GDM1 (cell line): Measurements from ENCODE around the gene SEMA6B.

Source experiments
- DNase-seq: peaks from one replicate; lab custom pipeline; 2025; lab: John Stamatoyannopoulos, UW

The SEMA6B gene

DNA sequence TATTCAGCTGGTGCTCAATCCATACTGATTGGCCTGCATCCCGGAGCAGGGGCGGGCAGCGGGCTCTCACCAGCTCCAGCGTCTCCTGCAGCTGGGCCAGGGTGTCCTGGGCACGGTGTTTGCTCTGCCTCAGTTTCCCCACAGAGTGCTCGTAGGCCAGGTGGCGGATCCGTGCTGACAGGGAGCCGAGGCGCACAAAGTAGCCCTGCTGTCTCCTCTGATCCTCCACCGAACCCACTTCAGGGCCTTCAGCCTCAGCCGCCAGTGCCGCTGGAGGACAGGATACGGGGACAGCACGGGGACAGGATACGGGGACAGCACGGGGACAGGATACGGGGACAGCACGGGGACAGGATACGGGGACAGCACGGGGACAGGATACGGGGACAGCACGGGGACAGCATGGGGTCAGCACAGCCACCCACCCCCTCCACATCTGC, 33.9 kb downstream of the SEMA6B start:
- DNase-seq, result no peak

DNA sequence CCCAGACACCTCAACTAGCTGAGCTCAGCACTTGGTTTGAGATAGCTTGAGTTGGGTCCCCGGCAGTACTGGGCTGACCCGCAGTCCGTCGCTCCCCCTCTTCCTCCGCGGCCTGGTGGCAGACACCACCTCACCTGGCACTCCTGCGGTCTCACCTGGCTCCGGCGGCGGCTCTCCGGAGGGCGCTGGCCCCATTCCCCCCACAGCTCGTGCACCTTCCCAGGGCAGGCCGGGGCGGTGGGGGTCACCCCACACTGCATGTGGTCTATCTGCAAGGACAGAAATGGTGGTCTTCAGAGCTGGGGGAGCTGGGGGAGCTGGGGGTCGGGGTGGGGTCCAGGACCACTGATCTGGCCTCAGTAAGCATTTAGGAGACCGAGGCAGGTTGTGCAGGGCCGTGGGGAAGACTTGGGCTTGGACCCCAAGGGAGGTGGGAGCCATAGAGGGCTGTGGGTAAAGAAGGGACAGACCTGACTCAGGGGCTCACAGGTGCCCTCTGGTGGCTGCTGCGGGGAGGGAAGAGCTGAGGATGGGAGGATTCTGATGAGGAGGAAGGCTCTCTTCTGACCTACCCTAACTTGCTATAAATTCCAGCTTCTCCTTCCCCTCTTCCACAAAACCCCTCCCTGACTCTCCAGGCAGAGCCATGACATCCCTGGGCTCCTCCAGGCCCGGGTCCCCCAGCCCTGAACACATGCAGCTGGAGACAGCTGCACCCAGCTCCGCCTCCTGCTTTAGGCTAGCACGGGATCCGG, 34.5 kb downstream of the SEMA6B start:
- DNase-seq, result peak; percentile 57

GRCh38 chr19:4523306-4524110, 36.0 kb downstream of the SEMA6B start:
- no peak for DNase-seq

- no peak for DNase-seq
Measured at GRCh38 chr19:4522291-4523002, 37.0 kb downstream of the SEMA6B start.

DNA sequence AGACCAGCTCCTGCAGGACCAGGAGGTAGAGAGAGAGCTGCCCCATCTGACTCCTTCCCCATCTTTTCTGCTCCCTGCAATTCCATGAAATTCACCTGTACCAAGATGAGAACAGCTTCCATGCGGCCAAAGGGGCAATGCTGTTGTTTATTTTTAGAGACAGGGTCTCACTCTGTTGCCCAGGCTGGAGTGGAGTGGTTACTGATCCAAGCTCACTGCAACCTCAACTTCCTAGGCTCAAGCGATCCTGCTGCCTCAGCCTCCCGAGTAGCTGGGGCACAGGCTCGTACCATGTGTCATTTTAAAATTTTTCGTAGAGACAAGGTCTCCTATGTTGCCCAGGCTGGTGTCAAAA, 37.6 kb downstream of the SEMA6B start:
- DNase-seq, result no peak

- DNase-seq, result no peak
Measured at GRCh38 chr19:4521170-4521887, 38.2 kb downstream of the SEMA6B start.

GRCh38 chr19:4519521-4520277, 39.8 kb downstream of the SEMA6B start:
- no peak for DNase-seq

DNA sequence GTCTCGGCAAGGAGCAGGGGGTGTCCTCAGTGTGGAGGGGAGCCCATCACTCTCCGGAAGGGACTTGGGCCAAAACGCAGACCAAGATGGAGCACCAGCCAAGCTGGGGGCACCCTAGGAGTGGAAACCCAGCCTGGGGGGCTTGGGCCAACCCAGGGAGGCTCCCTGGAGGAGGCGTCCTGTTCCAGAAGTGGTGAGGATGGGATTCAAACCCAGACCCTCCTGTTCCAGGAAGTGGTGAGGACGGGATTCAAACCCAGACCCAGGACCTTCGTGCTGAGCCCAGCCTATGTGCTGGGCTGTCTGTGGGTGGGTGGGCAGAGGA, 40.4 kb downstream of the SEMA6B start:
- DNase-seq, result no peak

DNA sequence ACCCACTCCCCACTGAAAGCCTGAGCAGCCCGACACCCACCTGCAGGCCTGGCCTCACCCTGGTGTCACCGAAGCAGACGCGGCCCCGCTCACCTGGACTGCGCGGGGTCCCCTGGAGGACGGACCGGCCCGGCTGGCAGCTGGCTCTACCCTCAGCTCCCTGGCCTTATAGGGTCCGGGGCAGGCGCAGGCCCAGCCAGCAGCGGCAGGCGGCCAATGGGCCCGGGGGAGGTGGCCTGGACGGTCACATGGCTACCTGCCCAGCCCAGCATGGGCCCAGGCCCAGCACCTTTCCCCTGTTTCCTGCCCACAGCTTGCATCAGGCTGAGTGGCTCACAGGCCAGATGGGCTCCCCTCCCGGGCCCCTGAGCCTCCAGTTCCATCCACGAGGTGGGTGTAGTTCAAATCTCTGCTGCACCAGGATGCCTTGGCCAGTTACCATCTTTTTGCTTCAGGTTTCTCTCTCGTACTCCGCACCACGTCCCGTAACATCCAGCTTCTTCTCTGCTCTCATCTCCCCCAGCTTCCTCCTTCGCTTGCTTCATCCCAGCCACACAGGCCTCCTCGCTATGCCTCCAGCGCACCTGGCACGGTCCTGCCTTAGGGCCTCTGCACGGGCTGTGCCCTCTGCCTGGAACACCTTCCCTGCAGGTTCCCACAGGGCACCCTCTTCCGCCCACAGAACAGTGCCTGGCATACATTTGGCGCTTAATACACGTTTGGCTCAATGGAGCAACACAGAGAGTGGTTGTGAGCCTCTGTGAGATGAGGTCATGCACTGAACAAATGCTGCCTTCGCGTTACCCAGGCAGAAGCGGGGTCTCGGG, 40.9 kb downstream of the SEMA6B start, which contains the start of gene PLIN4:
PLIN4 (minus strand) TSS at position 142 of the 827 bp plus-strand sequence. CDS start 214 bp downstream, outside the sequence.
- DNase-seq, result no peak

DNA sequence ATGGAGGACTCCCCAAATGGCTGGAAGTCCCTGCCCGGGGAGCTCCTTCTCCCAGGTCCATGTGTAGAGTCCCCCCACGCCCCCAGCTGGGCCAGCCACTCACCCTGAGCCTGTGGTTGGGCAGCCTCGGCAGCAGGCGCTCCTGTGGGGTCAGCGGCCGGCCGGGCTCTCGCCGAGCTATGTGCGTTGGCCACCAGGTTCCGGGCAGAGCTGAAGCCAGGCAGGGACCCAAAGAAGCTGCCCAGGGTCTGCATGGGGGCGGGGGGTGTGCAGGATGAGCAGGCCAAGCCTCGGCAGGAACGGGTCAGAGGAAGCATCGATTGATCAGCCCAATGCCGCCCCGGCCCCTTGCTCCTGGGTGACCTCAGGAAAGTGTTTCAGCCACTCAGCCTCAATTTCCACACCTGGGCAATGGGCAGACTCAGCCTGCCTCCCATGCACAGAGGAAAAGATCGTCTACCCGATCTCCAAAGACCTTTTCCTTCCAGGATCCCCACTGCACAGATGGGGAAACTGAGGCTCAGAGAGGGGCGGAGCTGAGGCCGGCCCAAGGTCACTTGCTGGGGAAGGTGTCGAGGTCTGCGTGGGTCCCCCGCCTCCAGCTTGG, 41.9 kb downstream of the SEMA6B start:
- DNase-seq, result no peak

DNA sequence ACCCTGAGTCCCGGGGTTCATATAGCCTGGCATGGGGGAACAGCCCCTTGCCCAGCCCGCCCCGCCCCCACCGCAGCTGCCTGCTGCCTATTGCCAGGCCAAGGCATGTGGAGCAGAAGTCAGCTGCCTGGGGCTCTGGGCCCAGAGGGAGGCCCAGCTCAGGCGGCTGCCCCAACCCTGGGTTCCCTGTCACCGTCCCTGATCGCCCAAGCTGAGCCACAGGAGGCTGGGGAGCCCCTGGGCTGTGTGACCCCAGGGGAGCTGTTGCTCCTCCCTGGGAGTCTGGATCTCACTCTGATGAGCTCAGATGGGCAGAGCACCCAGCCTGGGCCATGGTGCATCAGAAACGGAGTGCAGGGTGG, 42.6 kb downstream of the SEMA6B start:
- no peak for DNase-seq

DNA sequence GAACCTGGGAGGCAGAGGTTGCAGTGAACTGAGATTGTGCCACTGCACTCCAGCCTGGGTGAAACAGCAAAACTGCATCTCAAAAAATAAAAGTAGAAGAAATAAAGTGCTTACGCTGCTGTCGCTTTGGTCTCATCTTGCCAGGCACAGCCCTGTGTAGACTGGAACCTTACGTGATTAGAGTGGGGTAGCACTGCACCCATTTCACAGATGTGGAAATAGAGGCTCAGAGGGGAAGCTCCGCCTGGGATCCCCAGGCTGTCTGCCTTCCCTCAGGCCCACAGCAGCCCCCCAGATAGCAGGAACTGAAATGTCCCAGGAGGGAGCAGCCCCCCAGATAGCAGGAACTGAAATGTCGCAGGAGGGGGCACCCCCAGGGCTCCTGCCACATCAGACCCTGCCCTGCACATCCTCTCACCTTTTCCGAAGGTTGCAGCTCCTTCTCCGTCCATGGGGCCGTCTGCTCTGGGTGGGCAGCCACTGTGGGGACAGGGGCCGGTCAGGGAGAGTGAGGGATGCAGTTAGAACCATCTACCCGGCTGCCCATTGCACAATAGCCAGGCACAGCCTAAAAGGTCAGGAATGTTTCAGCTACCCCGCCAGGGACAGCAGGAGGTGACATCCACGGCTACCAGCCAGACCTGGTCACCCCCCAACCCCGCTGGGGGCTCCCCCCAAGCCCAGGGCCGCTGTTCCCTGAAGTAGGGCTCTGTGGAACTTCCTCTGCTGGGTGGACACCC, 43.1 kb downstream of the SEMA6B start:
- no peak for DNase-seq

DNA sequence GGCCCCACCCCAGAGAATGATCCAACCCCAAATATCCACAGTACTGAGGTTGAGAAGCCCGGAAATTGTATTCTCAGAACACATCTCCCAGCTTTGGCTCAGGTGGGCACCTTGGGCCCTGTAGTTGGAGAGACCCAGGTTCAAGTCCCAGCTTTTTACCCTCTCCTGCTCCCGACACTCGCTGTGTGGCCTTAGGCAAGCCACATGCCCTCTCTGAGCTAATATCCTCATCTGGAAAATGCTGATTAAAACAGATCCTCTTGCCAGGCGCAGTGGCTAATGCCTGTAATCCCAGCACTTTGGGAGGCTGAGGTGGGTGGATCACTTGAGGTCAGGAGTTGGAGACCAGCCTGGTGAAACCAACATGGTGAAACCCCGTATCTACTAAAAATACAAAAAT, 43.8 kb downstream of the SEMA6B start:
- no peak for DNase-seq

DNA sequence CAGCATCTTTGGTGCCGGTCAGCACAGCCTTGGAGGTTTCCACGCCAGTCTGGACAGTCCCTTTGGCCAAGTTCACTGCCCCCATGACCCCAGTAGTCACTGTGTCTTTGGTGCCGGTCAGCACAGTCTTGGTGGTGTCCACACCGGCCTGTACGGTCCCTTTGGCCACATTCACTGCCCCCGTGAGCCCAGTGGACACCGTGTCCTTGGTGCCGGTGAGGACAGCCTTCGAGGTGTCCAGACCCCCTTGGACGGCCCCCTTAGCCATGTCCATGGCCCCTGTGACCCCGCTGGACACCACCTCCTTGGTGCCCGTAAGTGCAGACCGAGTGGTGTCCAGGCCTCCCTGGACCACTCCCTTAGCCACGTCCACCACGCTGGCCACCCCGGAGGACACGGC, 46.2 kb downstream of the SEMA6B start:
- DNase-seq, result no peak

- DNase-seq, result no peak
Measured at GRCh38 chr19:4512070-4512469, 47.4 kb downstream of the SEMA6B start.

GRCh38 chr19:4511300-4512054, 48.0 kb downstream of the SEMA6B start:
- no peak for DNase-seq

DNA sequence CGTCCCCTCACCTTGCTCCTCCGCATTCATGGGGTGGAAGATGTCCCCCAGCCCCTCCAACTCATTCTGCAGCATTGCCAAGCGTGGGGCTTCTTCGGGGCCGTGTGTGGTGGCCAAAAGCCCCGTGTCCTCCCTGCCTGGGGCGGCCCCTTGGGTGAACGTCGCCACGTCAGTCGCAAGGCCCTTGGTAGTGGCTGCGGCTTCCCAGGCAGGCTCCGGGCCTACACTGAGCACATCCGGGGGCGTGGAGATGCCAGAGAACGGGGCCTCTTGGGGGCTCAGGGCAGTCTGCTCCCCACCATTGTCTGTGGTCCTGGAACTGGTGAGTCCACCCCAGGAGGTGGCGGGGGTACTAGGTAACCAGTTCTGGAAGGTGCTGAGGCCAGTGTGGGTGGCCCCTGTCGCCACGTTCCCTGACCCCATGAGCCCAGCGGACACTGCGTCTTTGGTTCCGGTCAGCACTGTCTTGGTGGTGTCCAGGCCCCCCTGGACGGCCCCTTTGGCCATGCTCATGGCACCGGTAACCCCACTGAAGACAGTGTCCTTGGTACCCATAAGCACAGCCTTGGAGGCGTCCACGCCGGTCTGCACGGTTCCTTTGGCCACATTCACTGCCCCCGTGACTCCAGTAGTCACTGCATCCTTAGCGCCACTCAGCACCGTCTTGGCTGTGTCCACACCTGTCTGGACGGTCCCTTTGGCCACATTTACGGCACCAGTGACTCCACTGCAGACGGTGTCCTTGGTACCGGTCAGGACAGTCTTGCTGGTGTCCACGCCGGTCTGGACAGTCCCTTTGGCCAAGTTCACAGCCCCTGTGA, 48.8 kb downstream of the SEMA6B start:
- no peak for DNase-seq

- no peak for DNase-seq
Measured at GRCh38 chr19:4508698-4509097, 50.8 kb downstream of the SEMA6B start.
